GM12873 (cell line): ENCODE data around the gene CYB5RL.

ENCODE experiments used
- TF ChIP-seq, protein P1 (sequence below): IDR thresholded peaks from 2 replicates; pipeline ENCODE4 v1.5.1; 2012; ENCODE audit warnings: low read depth, mild to moderate bottlenecking, moderate library complexity, low read length, control low read depth; ENCODE audit not compliant: insufficient read depth; ENCODE audit errors: missing control alignments

CYB5RL gene

DNA sequence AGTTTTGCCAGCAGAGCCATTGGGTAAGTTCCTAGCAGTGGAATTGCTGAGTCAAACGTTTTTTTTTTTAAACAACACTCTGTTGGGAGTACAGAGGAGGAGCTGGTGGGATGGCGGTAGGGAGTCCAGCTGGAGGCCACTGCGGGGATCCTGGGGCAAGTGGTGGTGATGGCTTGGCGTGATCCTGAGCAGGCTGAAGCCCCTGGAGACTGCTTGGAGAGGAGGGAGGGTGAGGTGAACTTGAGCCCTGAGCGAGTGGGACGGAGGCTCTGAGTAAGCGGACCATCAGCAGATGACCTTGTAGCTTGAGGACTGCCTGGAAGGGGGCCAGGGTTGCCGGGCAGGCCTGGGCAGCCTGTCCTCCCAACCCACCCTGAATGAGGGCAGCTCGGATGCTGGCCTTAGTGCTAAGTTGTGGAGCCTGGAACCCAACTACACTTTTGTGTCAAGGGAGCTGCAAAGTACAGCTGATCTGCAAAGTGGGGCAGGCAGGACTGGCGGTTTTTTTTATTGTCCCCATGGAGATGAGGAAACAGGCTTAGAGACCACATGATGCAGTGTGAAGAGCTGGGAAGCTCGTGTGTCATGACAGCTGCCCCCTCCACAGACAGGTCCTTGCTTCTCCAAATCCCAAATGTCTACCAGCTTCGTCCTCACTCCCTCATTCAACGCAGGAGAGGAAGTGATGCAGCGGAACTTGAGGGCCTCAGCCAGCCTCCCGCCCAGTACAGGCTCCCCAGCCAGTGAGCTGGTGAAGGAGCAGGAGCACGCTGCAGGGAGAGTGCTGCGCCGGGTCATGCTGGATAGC lies 20.4 kb upstream of the CYB5RL start:
- TF ChIP-seq, protein P1, sequence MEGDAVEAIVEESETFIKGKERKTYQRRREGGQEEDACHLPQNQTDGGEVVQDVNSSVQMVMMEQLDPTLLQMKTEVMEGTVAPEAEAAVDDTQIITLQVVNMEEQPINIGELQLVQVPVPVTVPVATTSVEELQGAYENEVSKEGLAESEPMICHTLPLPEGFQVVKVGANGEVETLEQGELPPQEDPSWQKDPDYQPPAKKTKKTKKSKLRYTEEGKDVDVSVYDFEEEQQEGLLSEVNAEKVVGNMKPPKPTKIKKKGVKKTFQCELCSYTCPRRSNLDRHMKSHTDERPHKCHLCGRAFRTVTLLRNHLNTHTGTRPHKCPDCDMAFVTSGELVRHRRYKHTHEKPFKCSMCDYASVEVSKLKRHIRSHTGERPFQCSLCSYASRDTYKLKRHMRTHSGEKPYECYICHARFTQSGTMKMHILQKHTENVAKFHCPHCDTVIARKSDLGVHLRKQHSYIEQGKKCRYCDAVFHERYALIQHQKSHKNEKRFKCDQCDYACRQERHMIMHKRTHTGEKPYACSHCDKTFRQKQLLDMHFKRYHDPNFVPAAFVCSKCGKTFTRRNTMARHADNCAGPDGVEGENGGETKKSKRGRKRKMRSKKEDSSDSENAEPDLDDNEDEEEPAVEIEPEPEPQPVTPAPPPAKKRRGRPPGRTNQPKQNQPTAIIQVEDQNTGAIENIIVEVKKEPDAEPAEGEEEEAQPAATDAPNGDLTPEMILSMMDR = no peak

DNA sequence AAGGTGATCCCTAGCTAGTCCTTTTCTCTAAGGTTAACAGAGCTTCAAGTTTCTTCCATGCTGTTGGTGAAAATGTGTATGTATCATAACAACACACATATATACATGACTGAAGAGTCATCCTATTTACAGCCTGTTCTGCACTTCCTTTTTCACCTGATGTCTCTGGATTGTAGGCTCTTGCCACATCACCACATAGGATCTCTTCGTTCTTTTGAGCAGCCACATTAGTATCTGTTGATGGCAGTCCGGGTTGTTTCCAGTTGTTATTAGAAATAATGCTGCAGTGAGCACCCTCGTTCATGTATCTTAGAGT lies 19.8 kb upstream of the CYB5RL start:
- TF ChIP-seq, protein P1 = no peak

DNA sequence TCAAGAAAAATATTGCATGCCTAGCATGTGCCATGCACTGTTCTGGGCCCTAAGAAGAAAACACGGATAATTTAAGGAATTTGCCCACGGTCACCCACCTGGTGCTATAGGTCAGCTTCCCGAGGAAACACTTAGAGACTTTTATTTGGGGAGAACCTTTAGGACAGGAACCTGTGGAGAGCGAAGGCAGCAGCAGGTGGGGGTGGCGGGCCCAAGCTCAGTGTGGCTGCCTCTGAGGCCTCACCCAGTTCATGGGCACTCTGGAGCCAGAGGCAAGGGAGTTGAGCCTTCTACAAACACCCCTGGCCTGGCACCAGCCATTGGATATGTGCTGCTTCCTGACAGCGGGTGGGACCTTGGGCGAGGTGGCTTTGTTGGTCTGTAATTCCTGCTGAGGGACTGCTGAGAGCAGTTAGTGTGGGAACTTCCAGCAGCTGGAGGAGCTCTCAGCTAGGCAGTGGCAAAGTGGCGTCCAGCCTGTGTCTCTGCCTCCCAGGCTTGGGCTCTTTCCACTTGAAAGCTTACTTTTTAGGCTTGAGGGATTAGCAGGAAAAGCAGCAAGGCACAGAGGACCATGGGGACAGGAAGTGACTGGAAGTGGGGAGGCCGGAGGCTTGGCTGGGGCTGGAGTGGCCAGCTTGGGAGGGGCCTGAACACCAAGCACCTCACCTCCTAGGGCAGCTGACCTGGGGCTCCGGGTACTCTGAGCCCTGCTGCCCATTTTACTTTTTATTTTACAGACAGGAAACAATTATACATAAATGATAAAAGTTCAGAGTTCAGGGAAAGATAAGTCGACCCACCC lies 19.3 kb upstream of the CYB5RL start:
- TF ChIP-seq, protein P1 = no peak

DNA sequence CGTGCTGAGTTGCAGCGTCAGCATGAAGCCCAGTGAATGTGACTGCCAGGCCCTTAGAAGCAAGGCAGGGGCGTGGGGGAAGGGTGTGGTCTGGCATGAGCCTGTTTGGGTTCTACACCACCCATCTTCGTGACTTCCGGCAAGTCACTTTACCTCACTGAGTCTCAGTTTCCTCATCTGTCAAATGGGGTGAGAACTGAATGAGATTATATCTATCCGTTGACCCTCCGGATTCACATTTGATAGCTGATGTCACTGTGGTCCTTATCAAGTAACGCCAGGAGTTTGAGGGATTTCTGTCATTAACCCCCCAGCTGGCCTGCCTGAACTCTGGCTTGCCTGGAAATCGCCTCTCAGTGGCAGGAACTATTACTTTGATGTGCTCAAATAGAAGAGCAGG lies 15.7 kb upstream of the CYB5RL start:
- TF ChIP-seq, protein P1 = no peak

DNA sequence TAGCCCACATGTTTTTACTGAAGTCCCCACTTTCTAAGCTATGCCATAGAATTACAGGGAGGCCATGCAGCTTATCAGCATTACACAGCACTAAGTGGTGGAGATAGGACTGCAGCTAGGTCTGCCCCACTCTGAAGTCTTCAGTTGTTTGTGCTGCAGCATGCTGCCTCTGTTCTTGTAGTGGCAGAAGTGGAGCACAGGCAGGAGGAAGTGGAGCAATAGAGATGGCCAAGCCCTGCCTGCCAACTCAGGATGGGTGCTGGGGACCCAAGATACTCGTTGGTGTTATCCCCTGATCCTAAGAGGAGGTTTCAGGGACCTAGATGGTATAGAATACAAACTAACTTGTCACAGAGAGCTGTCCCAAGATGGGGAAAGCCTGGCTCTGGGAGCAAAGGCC lies 13.0 kb upstream of the CYB5RL start:
- TF ChIP-seq, protein P1 = no peak

DNA sequence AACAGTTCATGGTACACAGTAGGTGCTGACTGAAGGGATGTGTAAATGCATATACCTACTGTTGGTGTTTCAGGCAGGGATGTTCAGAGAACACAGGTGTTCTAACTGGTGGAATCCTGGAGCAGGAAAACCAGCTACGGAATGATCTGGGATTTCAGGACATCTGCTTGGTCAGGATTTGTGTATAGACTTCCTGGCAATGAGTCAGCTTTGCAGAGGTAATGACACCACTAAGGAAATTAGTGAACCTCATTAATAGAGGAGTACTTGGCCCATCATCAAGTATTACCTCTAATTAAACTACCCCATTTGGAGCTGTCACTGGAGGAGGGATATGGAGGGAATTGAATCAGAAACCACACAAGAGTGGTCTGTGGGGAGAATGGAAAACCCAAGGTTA lies 7.5 kb upstream of the CYB5RL start:
- TF ChIP-seq, protein P1 = no peak

DNA sequence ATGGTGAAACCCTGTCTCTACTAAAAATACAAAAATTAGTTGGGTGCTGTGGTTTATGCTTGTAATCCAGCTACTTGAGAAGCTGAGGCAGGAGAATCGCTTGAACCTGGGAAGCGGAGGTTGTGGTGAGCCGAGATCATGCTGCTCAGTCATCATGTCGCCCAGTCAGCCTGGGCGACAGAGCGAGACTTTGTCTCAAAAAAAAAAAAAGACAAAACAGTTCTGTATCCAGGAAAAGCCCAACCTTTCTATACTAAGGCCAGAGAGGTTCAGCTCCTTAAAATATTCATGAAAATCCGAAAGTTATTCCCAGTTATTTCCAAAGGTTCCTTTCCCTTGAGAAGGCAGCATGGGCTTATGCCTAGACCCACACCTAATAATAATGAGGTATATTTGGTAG lies 4.4 kb upstream of the CYB5RL start:
- TF ChIP-seq, protein P1 = no peak
